NB4 (cell line): Measurements from ENCODE around the gene TRIO.
A peak's percentile ranks its signal among the peaks of the same experiment; 100 is the strongest.

Experiments
- CTCF ChIP-seq: IDR thresholded peaks from one replicate; pipeline ENCODE4 v1.5.1; 2012; ENCODE audit warnings: low read depth, low read length
- MAX ChIP-seq: IDR thresholded peaks from 2 replicates; pipeline ENCODE4 v1.6.1; 2011; ENCODE audit warnings: low read depth, low read length
- POLR2A ChIP-seq: IDR thresholded peaks from 2 replicates; pipeline ENCODE4 v1.6.1; 2011; ENCODE audit warnings: mild to moderate bottlenecking; ENCODE audit not compliant: insufficient read length; ENCODE audit errors: extremely low read depth

GRCh38 chr5:14270209-14270702, 127.1 kb downstream of the TRIO start:
- TF ChIP-seq CTCF (peak; percentile 87), POLR2A (no peak), MAX (no peak)
